Anterior cingulate cortex (tissue), 58 donors: Measurements from ENCODE around the gene PLA2G7.
A peak's percentile ranks its signal among the peaks of the same experiment; 100 is the strongest.
"Not testable (repeated sequence)": the region's sequence is repeated elsewhere in the genome, so short reads cannot be mapped to it uniquely, and the experiment has no call there.

Source experiments
- DNase-seq, 58 donors: peaks; one replicate each; lab custom pipeline; 2025; lab: John Stamatoyannopoulos, UW

Gene PLA2G7

DNA sequence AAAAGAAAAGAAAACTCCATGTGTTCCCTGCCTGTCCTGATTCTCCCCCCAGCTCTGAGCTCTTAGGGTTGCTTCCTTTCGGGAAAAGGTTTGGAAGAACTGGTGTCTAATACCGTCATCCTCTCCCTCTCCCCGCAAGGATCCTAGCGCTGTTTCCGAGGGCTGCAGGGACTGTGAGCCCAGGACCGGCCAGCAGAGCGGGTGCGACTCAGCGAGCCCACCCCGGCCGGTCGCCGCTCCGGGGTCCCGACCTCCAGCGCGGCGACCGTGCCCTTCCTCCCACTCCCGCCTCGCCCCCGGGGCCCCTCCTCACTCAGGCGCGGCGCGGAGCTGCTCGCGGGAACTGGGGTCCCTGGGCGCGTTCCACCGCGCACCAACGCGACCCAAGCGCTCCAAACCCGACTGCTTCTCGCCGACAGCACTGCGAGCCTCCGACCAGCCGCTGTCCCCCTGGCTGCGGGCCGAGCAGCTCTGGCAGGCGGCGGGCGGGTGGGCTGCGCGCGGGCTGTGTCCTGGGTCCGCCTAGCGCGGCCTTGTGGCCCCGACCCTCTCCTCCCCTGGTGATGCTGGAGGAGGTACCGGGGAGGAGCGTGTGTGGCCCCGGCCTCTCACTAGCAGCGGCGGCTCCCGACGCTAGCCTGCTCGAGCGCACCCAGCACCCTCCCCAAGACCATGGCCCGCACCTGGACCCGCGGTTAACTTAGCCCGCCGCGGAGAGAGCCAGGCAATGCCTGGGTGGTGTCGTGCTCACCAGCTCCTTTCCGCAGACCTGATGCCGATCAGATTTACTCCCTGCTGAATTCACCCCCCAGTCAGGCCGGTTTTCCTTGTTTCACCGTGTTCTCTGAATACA is at the start of gene PLA2G7:
Gene PLA2G7 (minus strand): TSS at position 509 of the 853 bp plus-strand sequence. CDS start 12,484 bp downstream, outside the sequence.
- DNase-seq = peak in 27 of 58 donors; percentile 2 to 65 (median 32)

DNA sequence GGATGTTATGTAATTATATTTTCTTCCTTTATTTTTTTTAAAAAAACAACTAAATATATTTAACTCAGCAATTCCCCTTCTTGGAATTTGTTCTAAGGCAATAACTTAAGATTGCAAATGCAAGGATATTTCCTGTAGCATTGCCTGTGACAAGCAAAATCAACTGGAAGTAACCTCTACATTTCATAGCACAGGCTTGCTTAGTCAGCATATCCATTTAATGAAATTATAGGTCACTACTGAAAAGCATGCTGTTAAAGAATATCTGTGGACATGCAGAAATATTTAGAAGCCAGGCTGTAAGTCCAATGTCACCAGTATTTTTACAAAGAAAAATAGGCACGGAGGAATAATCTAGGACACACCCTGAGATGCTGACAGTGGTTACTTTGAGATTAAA is 49.4 kb upstream of the PLA2G7 start:
- DNase-seq = no peak

DNA sequence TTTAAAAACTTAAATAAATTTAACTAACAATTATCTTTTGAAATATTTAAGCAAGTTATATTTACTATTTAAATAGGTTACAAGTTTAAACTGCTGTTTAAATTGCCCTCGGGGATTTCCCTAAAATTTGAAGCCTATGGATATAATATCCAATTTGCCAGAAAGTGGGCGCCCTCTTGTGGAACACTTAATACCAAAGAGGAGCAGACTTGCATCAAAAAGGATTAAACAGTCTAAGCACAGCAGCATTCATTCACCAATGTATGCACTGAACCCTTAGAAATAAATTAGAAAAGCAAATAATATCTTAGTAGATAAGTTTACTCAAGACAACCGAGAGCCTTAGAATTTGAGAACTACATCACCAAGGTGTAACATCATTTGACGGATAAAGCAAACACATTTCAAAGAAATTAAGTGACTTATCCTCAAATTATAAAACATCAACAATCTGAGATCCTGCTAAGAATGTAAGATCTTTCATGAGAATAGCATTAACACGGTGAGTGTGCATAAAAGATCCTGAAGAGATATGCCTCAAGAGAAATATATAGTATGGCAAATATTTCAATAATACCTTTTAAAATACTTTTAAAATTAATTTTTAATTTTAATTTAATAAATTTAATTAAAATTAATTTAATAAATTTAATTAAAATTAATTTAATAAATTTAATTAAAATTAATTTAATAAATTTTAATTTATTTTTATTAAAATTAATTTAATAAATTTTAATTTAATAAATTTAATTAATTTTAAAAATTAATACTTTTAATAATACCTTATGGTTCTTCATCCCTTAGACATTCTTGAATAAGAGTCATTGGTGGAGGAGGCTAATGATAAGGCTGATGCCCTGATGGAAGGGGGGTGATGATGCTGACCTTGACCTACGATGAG is 46.6 kb upstream of the PLA2G7 start:
- peak in 25 of 58 donors; percentile 1 to 76 (median 30) for DNase-seq

DNA sequence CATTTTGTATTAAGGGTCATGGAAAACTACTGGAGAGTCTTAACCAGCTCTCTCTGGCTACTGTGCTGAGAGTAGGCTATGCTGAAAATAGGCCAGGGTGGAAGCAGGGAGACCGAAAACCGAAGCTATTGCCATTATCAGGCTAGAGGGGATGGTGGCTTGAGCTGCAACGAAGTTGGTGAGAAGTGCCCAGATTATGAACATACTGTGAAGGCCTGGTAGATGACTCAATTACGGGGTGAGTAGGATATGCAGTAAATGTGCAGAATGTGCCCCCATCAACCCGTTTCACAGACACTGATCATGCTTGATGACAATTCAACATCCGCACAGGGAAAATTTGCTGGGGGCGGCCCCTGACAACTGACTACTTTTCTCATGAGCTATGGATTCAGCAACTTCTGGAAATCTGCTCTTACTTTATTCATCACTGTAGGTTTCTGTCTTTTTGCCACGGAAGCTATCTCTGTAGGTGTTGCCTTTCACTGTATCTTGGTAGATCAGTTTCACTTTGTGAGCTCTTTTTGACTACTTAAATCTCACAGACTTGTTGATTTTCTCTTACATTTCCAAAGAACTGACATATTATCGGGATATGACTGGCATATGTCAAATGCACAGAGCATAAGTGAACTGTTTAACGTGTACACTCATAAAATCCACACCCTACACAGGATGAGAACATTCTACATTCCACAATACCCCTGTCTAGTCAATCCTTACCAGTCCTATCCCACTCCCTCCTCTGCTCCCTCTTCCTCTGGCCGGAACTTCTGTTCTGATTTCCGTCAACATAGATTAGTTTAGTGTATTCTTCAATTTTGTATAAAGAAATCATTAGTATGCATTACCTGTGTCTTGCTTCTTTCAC is 42.5 kb upstream of the PLA2G7 start:
- peak in 2 of 58 donors; percentile 9 to 18 for DNase-seq

DNA sequence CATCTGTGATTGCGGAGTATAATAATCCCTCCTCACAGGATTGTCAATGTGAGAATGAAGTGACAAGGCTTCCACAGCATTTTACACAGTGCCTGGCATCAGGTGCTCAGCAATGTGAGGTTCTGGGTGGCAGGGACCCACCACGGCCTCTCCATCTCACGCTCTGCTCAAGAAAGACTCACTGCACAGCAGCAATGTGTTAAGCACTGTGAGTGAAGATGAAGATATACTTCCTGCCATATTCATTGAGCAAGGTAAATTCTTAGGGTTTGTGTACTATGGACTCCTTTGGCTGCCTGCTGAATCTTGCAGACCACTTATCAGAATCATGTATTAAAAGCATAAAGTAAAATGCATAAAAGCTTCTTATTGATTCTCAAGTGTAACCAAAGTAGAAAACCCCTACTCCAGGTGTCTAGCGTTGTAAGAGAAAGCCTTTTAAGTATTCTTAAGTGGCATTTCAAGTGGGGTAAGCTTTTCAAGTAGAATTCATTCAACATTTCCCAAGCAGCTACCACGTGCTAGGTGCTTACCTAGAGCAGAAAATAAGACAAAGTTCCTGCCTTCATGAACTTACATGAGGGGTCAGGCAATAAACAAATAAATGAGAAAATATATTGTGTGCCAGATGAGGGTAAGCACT is 41.0 kb upstream of the PLA2G7 start:
- DNase-seq = no peak

DNA sequence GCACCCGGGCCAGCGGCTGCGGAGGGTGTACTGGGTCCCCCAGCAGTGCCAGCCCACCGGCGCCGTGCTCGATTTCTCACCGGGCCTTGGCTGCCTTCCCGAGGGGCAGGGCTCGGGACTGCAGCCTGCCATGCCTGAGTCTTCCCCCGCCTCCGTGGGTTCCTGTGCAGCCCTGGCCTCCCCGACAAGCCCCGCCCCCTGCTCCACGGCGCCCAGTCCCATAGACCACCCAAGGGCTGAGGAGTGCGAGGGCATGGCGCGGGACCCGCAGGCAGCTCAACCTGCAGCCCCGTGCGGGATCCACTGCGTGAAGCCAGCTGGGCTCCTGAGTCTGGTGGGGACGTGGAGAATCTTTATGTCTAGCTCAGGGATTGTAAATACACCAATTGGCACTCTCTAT is 39.6 kb upstream of the PLA2G7 start:
- DNase-seq = not testable (repeated sequence)

DNA sequence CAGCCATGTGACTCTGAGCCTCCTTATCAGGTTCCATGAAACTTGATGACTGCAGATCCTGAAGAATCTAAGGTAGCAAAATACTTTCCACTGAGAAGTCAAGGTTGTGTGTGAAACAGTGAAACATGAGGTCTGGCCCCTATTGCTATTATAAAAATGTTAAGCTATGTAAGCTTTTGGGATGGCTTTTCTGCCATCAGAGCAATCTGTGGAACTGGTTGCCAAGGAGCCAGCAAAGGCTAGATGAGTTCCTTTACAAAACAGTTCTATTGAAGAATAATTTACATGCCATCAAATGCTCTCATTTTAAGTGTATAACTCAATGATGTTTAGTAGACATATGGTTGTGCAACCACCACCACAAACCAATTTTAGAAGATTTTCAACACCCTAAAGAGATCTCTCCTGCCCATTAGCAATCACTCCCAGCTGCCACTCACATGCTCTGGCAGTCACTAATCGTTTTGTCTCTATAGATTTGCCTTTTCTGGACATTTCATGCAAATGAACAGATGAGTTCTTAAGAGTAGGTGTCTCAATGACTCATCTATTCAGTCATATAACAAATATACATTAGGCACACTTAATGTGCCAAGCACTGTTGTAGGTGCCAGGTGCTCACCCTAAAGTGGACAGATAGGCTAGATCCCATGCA is 38.2 kb upstream of the PLA2G7 start:
- DNase-seq = peak in 3 of 58 donors; percentile 5 to 36 (median 25)

DNA sequence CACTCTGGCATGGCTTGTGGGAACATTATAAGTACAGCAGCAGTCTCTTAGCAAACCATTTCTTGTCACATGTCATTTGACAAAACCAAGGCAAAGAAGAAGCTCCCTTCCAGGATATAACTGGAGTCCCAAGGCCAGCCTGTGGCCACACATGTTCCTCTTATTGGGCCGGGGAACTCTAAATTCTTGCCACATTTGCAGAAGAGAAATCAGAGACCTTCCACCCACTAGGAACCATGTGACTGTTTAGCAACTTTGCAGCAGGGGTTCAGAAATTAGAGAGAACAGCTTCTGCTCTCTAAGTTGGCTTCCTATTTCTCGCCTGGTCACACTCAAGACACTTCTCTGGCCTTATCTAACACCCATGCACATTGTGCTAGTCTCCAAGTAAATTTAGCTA is 37.6 kb upstream of the PLA2G7 start:
- DNase-seq = peak in 26 of 58 donors; percentile 5 to 71 (median 22)

DNA sequence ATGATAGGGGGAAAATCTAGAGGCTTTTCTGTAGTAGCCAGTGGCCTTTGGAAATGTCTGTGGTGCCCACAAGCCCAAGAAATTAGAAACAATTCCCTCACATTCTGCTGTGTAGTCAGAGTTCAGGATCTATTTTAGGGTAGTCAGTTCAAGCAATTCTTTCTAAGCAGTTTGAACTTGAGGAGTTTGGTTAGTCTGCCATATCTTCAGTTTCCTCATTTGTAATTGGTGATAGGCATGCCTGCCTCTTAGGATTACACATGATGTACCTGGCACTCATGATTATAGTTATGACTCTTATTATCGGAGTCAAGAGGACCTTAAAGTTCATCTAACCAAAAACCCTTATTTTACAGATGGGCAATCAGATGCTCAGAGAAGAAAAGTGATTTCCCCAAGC is 36.8 kb upstream of the PLA2G7 start:
- DNase-seq = no peak

DNA sequence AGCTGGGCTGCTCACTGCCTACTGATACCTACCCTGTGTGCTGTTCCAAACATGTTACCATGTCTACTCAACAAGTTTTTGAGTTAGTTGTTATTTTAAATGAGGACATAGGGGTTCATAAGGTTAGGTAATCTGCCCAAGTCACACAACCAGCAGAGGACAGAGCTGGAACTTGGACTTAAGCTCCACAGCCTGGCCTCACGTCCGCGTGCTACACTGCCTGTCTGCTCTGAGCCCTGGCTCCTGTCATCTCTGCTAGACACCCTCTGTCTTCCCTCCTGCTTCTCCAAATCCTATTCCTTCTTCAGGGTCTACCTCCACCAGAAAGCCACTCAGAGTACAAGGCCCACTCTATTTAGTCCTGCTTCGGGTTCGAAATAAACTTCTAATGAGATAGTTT is 29.8 kb upstream of the PLA2G7 start:
- DNase-seq = no peak

DNA sequence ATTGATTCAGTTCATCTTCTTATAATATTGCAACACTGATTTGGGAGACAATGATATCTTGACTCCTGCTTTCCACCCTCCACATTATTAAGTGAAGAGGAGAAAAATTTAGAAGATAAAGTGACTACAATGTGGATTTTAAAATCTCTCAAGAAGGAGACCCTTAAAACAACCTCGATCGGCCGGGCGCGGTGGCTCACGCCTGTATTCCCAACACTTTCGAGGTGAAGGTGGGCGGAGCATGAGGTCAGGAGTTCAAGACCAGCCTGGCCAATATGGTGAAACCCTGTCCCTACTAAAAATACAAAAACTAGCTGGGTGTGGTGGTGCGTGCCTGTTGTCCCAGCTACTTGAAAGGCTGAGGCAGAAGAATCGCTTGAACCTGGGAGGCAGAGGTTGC is 29.1 kb upstream of the PLA2G7 start:
- DNase-seq = not testable (repeated sequence)

DNA sequence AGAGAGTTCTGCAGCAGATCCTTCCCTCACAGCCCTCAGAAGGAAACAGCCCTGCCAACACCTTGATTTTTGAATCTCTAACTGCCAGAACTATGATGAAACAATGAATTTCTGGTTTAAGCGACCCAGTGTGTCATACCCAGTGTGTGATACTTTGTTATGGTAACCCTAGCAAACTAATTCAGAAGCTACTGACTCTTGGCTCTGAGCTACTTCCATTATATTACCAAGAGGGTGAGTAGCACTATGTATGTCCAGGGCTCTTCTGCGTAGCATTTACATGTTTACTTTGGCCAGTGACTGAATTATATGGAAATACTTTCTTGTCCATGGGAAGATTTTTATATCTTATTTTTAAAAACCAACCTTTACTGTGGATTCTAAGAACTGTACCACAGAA is 28.3 kb upstream of the PLA2G7 start:
- DNase-seq = no peak

DNA sequence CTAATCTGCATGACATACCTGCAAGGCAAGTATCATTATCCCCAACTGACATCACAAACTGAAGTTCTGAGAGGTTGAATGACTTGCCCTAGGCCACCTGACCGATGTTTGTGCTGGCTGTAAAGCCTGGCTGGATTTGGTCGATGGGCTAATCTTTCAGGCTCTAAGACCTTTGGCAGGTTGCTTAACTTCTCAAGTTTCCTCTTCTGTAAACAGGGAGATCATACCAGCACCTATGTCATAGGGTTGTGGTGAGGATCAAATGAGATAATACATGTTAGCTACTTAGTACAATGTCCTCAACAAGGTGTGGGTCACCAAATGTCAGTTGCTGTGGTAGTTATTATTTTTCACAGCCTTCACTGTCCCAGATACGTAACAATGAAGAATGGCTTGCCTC is 25.8 kb upstream of the PLA2G7 start:
- no peak for DNase-seq

DNA sequence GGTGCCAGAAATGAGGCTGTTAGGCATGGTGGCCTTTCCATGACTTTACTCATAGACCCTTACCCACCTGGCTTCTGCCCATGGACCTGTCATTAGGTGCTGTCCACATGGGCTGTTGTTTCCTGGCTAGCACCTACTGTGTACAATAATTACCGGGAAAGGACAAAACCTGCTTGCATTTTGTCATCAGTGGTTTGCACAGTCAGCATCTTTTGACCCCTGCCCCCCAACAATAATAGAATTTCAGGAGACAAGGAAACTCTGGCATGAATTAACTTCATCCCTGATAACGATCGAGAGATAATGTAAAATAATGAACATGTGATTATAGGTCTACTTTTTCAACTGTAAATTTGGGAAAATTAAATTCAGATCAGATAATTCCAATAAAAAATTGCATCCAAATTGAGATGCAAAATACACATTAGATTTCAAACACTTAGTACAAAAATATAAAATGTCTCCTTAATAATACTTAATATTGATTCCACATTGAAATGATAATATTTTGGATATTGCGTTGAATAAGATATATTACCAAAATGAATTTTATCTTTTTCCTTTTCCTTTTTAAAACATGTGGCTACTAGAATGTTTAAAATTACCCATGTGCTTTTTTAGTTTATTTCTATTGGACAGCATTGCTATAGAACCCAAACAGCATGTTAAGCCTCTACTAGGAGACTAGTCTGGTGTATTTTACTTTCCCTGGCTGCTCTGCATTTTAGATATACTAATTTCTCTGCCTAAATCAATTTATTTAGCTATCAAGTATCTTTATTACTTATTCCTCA is 24.0 kb upstream of the PLA2G7 start:
- DNase-seq = no peak

DNA sequence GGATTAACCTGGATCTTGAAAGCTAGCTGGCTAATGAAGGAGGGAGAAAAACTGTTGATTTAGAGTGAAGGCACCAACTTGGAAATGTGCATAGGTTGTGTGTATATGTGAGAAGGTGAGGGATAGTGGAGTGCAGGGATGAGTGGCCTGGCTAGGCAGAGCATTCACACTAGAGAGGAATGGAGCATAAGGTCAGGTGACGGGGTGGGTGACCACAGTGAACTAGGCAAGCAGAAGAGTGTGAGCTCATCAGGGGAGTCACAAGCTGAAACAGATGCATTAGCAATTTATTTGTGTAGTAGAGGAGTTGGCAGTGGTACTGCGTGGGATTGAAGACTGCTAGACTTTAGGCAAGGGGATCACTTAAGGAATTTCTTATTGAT is 22.0 kb upstream of the PLA2G7 start:
- no peak for DNase-seq

DNA sequence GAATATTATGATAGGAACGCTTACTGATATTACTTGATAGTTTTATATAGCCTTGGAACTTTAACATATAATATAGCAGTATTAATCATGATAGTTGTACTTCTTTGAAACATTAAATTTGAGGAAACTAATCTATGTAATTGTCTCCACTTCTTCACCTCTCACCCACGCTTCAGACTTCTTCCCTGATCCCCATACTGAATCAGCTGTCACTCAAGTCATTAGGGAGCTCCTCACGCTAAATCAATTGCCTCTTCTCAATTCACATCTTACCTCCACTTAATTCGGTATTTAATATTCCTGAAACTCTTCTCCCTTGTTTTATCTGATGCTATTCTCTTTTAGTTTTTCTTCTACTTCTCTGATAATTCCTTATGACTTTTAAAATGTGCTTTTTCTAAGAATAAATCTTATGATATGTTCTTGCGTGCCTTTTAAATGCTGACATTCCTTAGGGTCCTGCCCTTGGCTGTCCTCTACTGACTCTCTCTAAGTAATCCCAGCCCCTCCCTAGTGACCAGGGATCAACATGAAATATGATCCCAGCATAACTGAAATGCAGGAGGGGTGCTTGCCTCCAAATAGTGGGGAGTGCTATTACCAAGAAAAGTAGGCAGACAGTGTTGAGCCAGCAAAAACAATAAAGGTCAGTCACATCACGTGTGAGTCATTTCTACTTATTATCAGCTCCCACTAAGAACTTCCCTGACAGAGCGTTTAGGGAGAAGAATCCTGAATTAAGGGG is 21.5 kb upstream of the PLA2G7 start:
- no peak for DNase-seq

DNA sequence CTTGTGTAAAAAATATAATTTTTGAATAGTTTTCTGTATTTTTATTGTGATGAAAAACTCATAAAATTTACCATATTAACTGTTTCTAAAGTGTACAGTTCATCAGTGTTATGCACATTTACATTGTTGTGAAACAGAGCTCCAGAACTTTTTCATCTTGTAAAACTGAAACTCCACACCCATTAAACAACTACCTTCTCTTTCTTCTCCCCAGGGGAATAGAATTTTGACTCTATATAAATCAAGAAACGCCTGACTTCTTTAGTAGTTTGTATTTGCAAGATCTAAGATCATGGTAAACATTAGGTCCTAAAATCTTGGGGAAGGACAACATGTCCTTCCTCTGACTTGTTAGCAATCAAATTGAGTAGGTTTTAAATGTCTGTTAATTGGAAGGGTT is 20.7 kb upstream of the PLA2G7 start:
- no peak for DNase-seq

DNA sequence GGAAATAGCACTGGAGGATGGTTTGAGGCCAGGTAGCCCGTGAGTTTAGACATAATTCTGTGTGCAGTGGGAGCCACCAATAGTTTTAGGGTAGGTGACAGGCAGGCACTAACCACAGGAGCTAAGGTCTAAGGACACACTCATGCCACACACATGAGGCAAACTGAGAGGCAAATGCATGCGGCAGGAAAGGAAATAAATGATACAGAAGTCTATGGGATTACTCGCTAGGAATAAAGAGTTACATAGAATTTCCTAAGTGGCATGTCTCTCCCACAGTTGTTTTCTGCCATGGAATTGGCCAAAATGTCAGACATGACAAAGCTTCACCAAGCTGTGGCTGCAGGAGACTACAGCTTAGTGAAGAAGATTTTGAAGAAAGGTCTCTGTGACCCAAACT is 16.5 kb upstream of the PLA2G7 start:
- no peak for DNase-seq
